Neural crest cell (in vitro differentiated cells): Measurements from ENCODE around the gene CDC6. TPM values are rescaled to one million over a fixed set of nuclear protein-coding genes. Genes with fewer than 3 reads are reported as not detected.
A peak's percentile ranks its signal among the peaks of the same experiment; 100 is the strongest.

ENCODE experiments used
- DNase-seq: peaks from one replicate; pipeline ENCODE4 v3.0.0; 2021; ENCODE audit warnings: low read depth, mixed read lengths, low spot score
- H3K27ac Mint-ChIP-seq: one replicate; pipeline ENCODE4 v1.8.0; 2021; ENCODE audit warnings: mild to moderate bottlenecking, mixed read lengths; ENCODE audit not compliant: unreplicated experiment
- H3K27me3 Mint-ChIP-seq: 2 replicates; pipeline ENCODE4 v1.8.0; 2021; ENCODE audit warnings: low read depth, mild to moderate bottlenecking, mixed read lengths
- H3K36me3 Mint-ChIP-seq: 2 replicates; pipeline ENCODE4 v1.8.0; 2021; ENCODE audit warnings: low read depth, mild to moderate bottlenecking, mixed read lengths
- H3K4me1 Mint-ChIP-seq: 2 replicates; pipeline ENCODE4 v1.8.0; 2021; ENCODE audit warnings: mixed read lengths
- H3K4me3 Mint-ChIP-seq: one replicate; pipeline ENCODE4 v1.8.0; 2021; ENCODE audit warnings: mild to moderate bottlenecking, mixed read lengths
- H3K9me3 Mint-ChIP-seq: 2 replicates; pipeline ENCODE4 v1.8.0; 2021; ENCODE audit warnings: mixed read lengths
- CTCF ChIP-seq: fragments of 200-600 bp; sonication (generic); conservative IDR thresholded peaks from 2 replicates; pipeline ENCODE4 v1.5.0; 2021; ENCODE audit warnings: antibody characterized with exemption, mild to moderate bottlenecking
- total RNA-seq: library from RNA; stranded (reverse); gene quantifications from 2 replicates; pipeline ENCODE4 v1.2.1, GENCODE V29; 2021

CDC6 gene
- total RNA-seq, 1 donor from 2014 or later: 94.5 TPM

GRCh38 chr17:40327735-40328385, 40.2 kb downstream of the CDC6 start:
- Mint-ChIP-seq H3K9me3 (no peaks in the 10 kb centered on the region), H3K36me3 (no peaks in the 10 kb centered on the region), H3K4me3 (no peak overlapping the region), H3K27ac (no peak overlapping the region), H3K4me1 (peaks cover 27% of the 10 kb centered on the region), H3K27me3 (no peaks in the 10 kb centered on the region)
- TF ChIP-seq CTCF: no peak
- DNase-seq: no peak

- TF ChIP-seq CTCF: no peak
- Mint-ChIP-seq H3K27me3 (no peaks in the 10 kb centered on the region), H3K4me1 (peaks cover 22% of the 10 kb centered on the region), H3K4me3 (no peak overlapping the region), H3K36me3 (no peaks in the 10 kb centered on the region), H3K9me3 (no peaks in the 10 kb centered on the region), H3K27ac (no peak overlapping the region)
- DNase-seq: no peak
These were observed 40.7 kb downstream of the CDC6 start for GRCh38 chr17:40328386-40328766.

GRCh38 chr17:40329839-40330794, 42.4 kb downstream of the CDC6 start:
- Mint-ChIP-seq H3K9me3 (no peaks in the 10 kb centered on the region), H3K27ac (peak overlapping the region; percentile 36), H3K36me3 (no peaks in the 10 kb centered on the region), H3K27me3 (no peaks in the 10 kb centered on the region), H3K4me1 (peaks cover 30% of the 10 kb centered on the region), H3K4me3 (no peak overlapping the region)
- DNase-seq: no peak
- no peak for TF ChIP-seq CTCF

GRCh38 chr17:40330850-40331470, 43.3 kb downstream of the CDC6 start:
- no peak overlapping the region for H3K27ac Mint-ChIP-seq
- peaks cover 33% of the 10 kb centered on the region for H3K4me1 Mint-ChIP-seq
- no peak overlapping the region for H3K4me3 Mint-ChIP-seq
- DNase-seq: no peak
- no peaks in the 10 kb centered on the region for H3K36me3 Mint-ChIP-seq
- TF ChIP-seq CTCF: no peak
- H3K9me3 Mint-ChIP-seq: no peaks in the 10 kb centered on the region
- H3K27me3 Mint-ChIP-seq: no peaks in the 10 kb centered on the region

GRCh38 chr17:40331743-40332641, 44.3 kb downstream of the CDC6 start:
- peaks cover 26% of the 10 kb centered on the region for H3K4me1 Mint-ChIP-seq
- H3K27ac Mint-ChIP-seq: no peak overlapping the region

More at GRCh38 chr17:40331743-40332641, 44.3 kb downstream of the CDC6 start:
- no peak for TF ChIP-seq CTCF
- H3K36me3 Mint-ChIP-seq: no peaks in the 10 kb centered on the region
- no peak overlapping the region for H3K4me3 Mint-ChIP-seq
- no peaks in the 10 kb centered on the region for H3K27me3 Mint-ChIP-seq
- H3K9me3 Mint-ChIP-seq: no peaks in the 10 kb centered on the region
- no peak for DNase-seq
